ENCODE results near the gene C19orf12. TPM values are rescaled to one million over a fixed set of nuclear protein-coding genes. Genes with fewer than 3 reads are reported as not detected.

Gene C19orf12
- total and polyA plus RNA-seq, 7 experiments from 2014 or later = 17.6 to 51.5 (median 23.3) TPM

- CTCF ChIA-PET = interaction anchor here (0.6 to 4.7 kb wide), 11 partner anchors 11 to 119 kb away, joined by 3 to 45 read pairs (median 5); no protein-coding TSS in a partner anchor
- H3K27me3 ChIP-seq (ENCODE audit: control insufficient read depth in 2 of 2, insufficient read depth in 2 of 2, low read length in 2 of 2) = no peaks in the 10 kb centered on the region
- no peak overlapping the region for H3K4me3 ChIP-seq (ENCODE audit: low read length)
- H3K9me3 Mint-ChIP-seq = no peaks in the 10 kb centered on the region
- no peak overlapping the region for H3K27ac ChIP-seq (ENCODE audit: low read depth, low read length)
- no peak for DNase-seq
- peak overlapping the region in 1 of 10 donors; percentile 5 for H3K4me3 Mint-ChIP-seq
- intact Hi-C loops (cut with micrococcal nuclease) = no loop called here
- H3K36me3 Mint-ChIP-seq = no peaks in the 10 kb centered on the region
- POLR2A ChIA-PET = interaction anchor here (1.1 kb wide), 2 partner anchors 85 to 86 kb away, joined by 4 read pairs; no protein-coding TSS in a partner anchor
- peaks cover 0 to 6% (median 0%) of the 10 kb centered on the region in 5 donors for H3K27me3 Mint-ChIP-seq
- no peaks in the 10 kb centered on the region for H3K36me3 ChIP-seq (ENCODE audit: control insufficient read depth in 2 of 3, insufficient read depth in 3 of 3, low read length in 3 of 3)
- H3K4me1 ChIP-seq (ENCODE audit: control insufficient read depth in 2 of 2, insufficient read depth in 2 of 2, low read length in 2 of 2) = no peaks in the 10 kb centered on the region
- ATAC-seq = no peak
- no peak overlapping the region for H3K27ac Mint-ChIP-seq
- H3K4me1 Mint-ChIP-seq = peaks cover 0 to 3% (median 0%) of the 10 kb centered on the region in 7 donors
- H3K9me3 ChIP-seq (ENCODE audit: control insufficient read depth in 2 of 3, low read length in 3 of 3) = no peaks in the 10 kb centered on the region
These were observed 44.3 kb upstream of the C19orf12 start for GRCh38 chr19:29759359-29759758.

DNA sequence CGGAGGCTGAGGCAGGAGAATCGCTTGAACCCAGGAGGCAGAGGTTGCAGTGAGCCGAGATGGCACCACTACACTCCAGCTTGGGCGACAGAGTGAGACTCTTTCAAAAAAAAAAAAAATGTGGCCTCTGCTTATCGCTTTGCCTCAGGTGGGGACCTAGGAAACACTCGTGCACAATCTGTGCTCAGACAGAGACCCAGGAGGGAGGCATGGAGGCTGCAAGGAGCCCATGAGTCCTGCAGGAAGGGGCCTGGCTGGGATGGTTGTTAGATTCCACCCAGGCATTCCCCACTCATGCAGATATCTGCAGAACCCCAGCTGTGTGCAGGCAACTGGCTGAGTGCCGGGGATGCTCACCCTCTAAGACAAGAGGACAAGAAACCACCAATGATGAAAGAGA is 43.8 kb upstream of the C19orf12 start:
- Histone ChIP-seq H3K9me3 (ENCODE audit: control insufficient read depth in 2 of 3, low read length in 3 of 3) (no peaks in the 10 kb centered on the region), H3K4me1 (ENCODE audit: control insufficient read depth in 2 of 2, insufficient read depth in 2 of 2, low read length in 2 of 2) (no peaks in the 10 kb centered on the region), H3K4me3 (ENCODE audit: low read length) (no peak overlapping the region), H3K27me3 (ENCODE audit: control insufficient read depth in 2 of 2, insufficient read depth in 2 of 2, low read length in 2 of 2) (no peaks in the 10 kb centered on the region), H3K27ac (ENCODE audit: low read depth, low read length) (no peak overlapping the region), H3K36me3 (ENCODE audit: control insufficient read depth in 2 of 3, insufficient read depth in 3 of 3, low read length in 3 of 3) (no peaks in the 10 kb centered on the region)
- DNase-seq (no peak), ATAC-seq (no peak)
- no peak overlapping the region for H3K4me3 Mint-ChIP-seq
- H3K9me3 Mint-ChIP-seq = no peaks in the 10 kb centered on the region
- CTCF ChIA-PET = interaction anchor here (0.7 to 4.7 kb wide), 8 partner anchors 25 to 116 kb away, joined by 3 to 45 read pairs (median 3); no protein-coding TSS in a partner anchor
- H3K27ac Mint-ChIP-seq = no peak overlapping the region
- no peaks in the 10 kb centered on the region for H3K36me3 Mint-ChIP-seq
- intact Hi-C loops (cut with micrococcal nuclease) = no loop called here
- peaks cover 0 to 6% (median 0%) of the 10 kb centered on the region in 5 donors for H3K27me3 Mint-ChIP-seq
- peaks cover 0 to 3% (median 0%) of the 10 kb centered on the region in 7 donors for H3K4me1 Mint-ChIP-seq
- POLR2A ChIA-PET = interaction anchor here (1.1 kb wide), 1 partner anchor 85 kb away, joined by 4 read pairs; no protein-coding TSS in a partner anchor

- no peak overlapping the region for H3K27ac ChIP-seq (ENCODE audit: low read depth, low read length)
- Mint-ChIP-seq H3K9me3 (no peaks in the 10 kb centered on the region), H3K36me3 (no peaks in the 10 kb centered on the region), H3K27me3 (peaks cover 0 to 6% (median 0%) of the 10 kb centered on the region in 5 donors), H3K4me3 (no peak overlapping the region), H3K27ac (no peak overlapping the region), H3K4me1 (peaks cover 0 to 3% (median 0%) of the 10 kb centered on the region in 7 donors)
- no peak overlapping the region for H3K4me3 ChIP-seq (ENCODE audit: low read length)
- ATAC-seq (no peak), DNase-seq (no peak)
- H3K9me3 ChIP-seq (ENCODE audit: control insufficient read depth in 2 of 3, low read length in 3 of 3) = no peaks in the 10 kb centered on the region
- H3K27me3 ChIP-seq (ENCODE audit: control insufficient read depth in 2 of 2, insufficient read depth in 2 of 2, low read length in 2 of 2) = no peaks in the 10 kb centered on the region
- CTCF ChIA-PET = interaction anchor here (0.6 to 1.5 kb wide), 4 partner anchors 25 to 115 kb away, joined by 3 to 7 read pairs (median 3); no protein-coding TSS in a partner anchor
- POLR2A ChIA-PET = no interaction called here
- intact Hi-C loops (cut with micrococcal nuclease) = no loop called here
- H3K36me3 ChIP-seq (ENCODE audit: control insufficient read depth in 2 of 3, insufficient read depth in 3 of 3, low read length in 3 of 3) = no peaks in the 10 kb centered on the region
- H3K4me1 ChIP-seq (ENCODE audit: control insufficient read depth in 2 of 2, insufficient read depth in 2 of 2, low read length in 2 of 2) = no peaks in the 10 kb centered on the region
These were observed 42.5 kb upstream of the C19orf12 start for GRCh38 chr19:29757551-29757950.

DNA sequence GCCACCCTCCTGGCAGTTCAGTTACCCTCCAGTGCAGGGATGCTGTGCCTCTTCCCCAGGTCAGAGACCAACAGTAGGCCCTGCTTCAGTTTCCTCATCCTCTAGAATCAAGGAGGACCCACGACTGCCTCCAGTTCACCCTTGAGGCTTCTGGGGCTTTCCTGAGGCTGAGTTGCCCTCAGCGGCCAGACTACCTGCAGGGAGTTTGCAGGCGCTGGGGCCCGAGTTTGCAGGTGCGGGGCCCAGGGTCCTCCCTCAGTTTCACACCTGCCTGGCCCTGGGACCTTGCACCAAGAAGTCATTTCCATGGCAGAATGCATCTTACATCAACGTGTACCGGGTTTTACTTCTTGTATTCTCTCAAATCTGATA is 38.9 kb upstream of the C19orf12 start:
- Histone ChIP-seq H3K4me3 (ENCODE audit: low read length) (no peak overlapping the region), H3K27ac (ENCODE audit: low read depth, low read length) (no peak overlapping the region), H3K4me1 (ENCODE audit: control insufficient read depth in 2 of 2, insufficient read depth in 2 of 2, low read length in 2 of 2) (no peaks in the 10 kb centered on the region), H3K9me3 (ENCODE audit: control insufficient read depth in 2 of 3, low read length in 3 of 3) (no peaks in the 10 kb centered on the region), H3K36me3 (ENCODE audit: control insufficient read depth in 2 of 3, insufficient read depth in 3 of 3, low read length in 3 of 3) (no peaks in the 10 kb centered on the region), H3K27me3 (ENCODE audit: control insufficient read depth in 2 of 2, insufficient read depth in 2 of 2, low read length in 2 of 2) (no peaks in the 10 kb centered on the region)
- no peak overlapping the region for H3K4me3 Mint-ChIP-seq
- ATAC-seq = no peak
- H3K27ac Mint-ChIP-seq = no peak overlapping the region
- peaks cover 0 to 2% (median 0%) of the 10 kb centered on the region in 7 donors for H3K4me1 Mint-ChIP-seq
- H3K36me3 Mint-ChIP-seq = no peaks in the 10 kb centered on the region
- H3K27me3 Mint-ChIP-seq = peaks cover 0 to 12% (median 4%) of the 10 kb centered on the region in 5 donors
- ChIA-PET POLR2A (no interaction called here), CTCF (no interaction called here)
- no peak for DNase-seq
- H3K9me3 Mint-ChIP-seq = no peaks in the 10 kb centered on the region
- intact Hi-C loops (cut with micrococcal nuclease) = no loop called here

- Mint-ChIP-seq H3K9me3 (no peaks in the 10 kb centered on the region), H3K4me1 (peaks cover 0 to 4% (median 0%) of the 10 kb centered on the region in 7 donors), H3K27ac (no peak overlapping the region), H3K36me3 (no peaks in the 10 kb centered on the region), H3K4me3 (no peak overlapping the region), H3K27me3 (peaks cover 0 to 12% (median 4%) of the 10 kb centered on the region in 5 donors)
- H3K27ac ChIP-seq (ENCODE audit: low read depth, low read length) = no peak overlapping the region
- H3K4me1 ChIP-seq (ENCODE audit: control insufficient read depth in 2 of 2, insufficient read depth in 2 of 2, low read length in 2 of 2) = no peaks in the 10 kb centered on the region
- intact Hi-C loops (cut with micrococcal nuclease) = no loop called here
- no peak overlapping the region for H3K4me3 ChIP-seq (ENCODE audit: low read length)
- H3K27me3 ChIP-seq (ENCODE audit: control insufficient read depth in 2 of 2, insufficient read depth in 2 of 2, low read length in 2 of 2) = no peaks in the 10 kb centered on the region
- POLR2A ChIA-PET = interaction anchor here (0.5 kb wide), 1 partner anchor 68 kb away, joined by 3 read pairs; no protein-coding TSS in a partner anchor
- CTCF ChIA-PET = no interaction called here
- H3K36me3 ChIP-seq (ENCODE audit: control insufficient read depth in 2 of 3, insufficient read depth in 3 of 3, low read length in 3 of 3) = no peaks in the 10 kb centered on the region
- DNase-seq (no peak), ATAC-seq (no peak)
- H3K9me3 ChIP-seq (ENCODE audit: control insufficient read depth in 2 of 3, low read length in 3 of 3) = no peaks in the 10 kb centered on the region
These were observed 38.3 kb upstream of the C19orf12 start for GRCh38 chr19:29753190-29753933.

DNA sequence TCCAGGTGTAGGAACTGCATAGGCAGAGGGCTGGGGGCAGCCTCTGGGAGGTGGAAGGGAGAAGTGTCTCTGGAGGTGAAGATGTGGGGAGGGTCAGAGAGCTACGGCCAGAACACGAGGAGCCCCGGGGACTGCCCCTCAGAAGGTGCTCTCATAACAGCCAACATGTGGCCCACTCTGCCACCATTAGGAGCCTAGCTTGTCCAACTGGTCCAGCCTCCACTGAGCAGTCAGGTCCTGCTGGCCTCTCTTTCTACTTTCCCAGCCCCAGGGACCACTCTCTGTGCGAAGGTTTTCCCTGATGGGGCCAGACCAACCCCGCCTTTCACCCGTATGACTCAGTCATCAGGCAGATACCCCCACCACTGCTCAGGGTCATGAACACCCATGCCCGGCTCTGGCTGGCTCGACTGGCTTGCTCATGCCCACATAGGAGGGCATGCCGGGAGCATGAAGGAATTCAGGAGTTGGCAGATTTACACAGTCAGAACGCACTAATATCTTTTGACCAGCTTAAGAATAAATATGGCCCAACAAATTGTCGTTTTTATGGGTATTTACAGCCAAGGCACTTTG is 37.5 kb upstream of the C19orf12 start:
- CTCF ChIA-PET = interaction anchor here (0.8 kb wide), 1 partner anchor 8 kb away, joined by 3 read pairs; no protein-coding TSS in a partner anchor
- no peaks in the 10 kb centered on the region for H3K27me3 ChIP-seq (ENCODE audit: control insufficient read depth in 2 of 2, insufficient read depth in 2 of 2, low read length in 2 of 2)

More for the DNA sequence above, 37.5 kb upstream of the C19orf12 start:
- Mint-ChIP-seq H3K4me3 (no peak overlapping the region), H3K9me3 (no peaks in the 10 kb centered on the region), H3K4me1 (peaks cover 0 to 4% (median 0%) of the 10 kb centered on the region in 7 donors), H3K36me3 (no peaks in the 10 kb centered on the region), H3K27me3 (peaks cover 0 to 14% (median 4%) of the 10 kb centered on the region in 5 donors), H3K27ac (no peak overlapping the region)
- ATAC-seq = no peak
- Histone ChIP-seq H3K9me3 (ENCODE audit: control insufficient read depth in 2 of 3, low read length in 3 of 3) (no peaks in the 10 kb centered on the region), H3K27ac (ENCODE audit: low read depth, low read length) (no peak overlapping the region), H3K4me3 (ENCODE audit: low read length) (no peak overlapping the region), H3K36me3 (ENCODE audit: control insufficient read depth in 2 of 3, insufficient read depth in 3 of 3, low read length in 3 of 3) (no peaks in the 10 kb centered on the region), H3K4me1 (ENCODE audit: control insufficient read depth in 2 of 2, insufficient read depth in 2 of 2, low read length in 2 of 2) (no peaks in the 10 kb centered on the region)
- POLR2A ChIA-PET = interaction anchor here (0.5 kb wide), 1 partner anchor 69 kb away, joined by 3 read pairs; no protein-coding TSS in a partner anchor
- intact Hi-C loops (cut with micrococcal nuclease) = no loop called here
- DNase-seq = no peak
